Measurements from ENCODE around the gene ZNF423.

- TF ChIP-seq YY1 (IDR thresholded peaks at IDR 0.05; ENCODE audit: insufficient read depth, insufficient read length), result no peak
- no peak for TF ChIP-seq SUZ12 (IDR thresholded peaks at IDR 0.05; ENCODE audit: extremely low read depth, insufficient read depth, insufficient read length)
Observed at GRCh38 chr16:49673442-49673841, 182.5 kb downstream of the ZNF423 start.
